Thyroid gland (tissue), 4 donors: ENCODE results near the gene ENOX1. TPM values are rescaled to one million over a fixed set of nuclear protein-coding genes. Genes with fewer than 3 reads are reported as not detected.

Source experiments
- DNase-seq, 2 donors: peaks; one replicate each; pipeline ENCODE4 v3.0.0-alpha.2; 2019
- H3K27ac ChIP-seq, 3 donors: fragments of 200-600 bp; sonication (generic); 1 replicate in 2 of 3; 2 replicates in 1 of 3; pipeline ENCODE4 v1.5.1; 2016 to 2019; ENCODE audit warnings: mild to moderate bottlenecking in 1 of 3, moderate library complexity in 1 of 3
- H3K27me3 ChIP-seq: fragments of 200-600 bp; sonication (generic); one replicate; pipeline ENCODE4 v1.5.1; 2019
- H3K36me3 ChIP-seq, 2 donors: fragments of 200-600 bp; sonication (generic); one replicate each; pipeline ENCODE4 v1.5.1; 2016 to 2019
- H3K4me1 ChIP-seq, 2 donors: fragments of 200-600 bp; sonication (generic); one replicate each; pipeline ENCODE4 v1.5.1; 2017 to 2019
- H3K4me3 ChIP-seq, 3 donors: fragments of 200-600 bp; sonication (generic); replicated peaks in 1 of 3; 1 replicate in 2 of 3; 2 replicates in 1 of 3; pipeline ENCODE4 v1.5.1; 2016; ENCODE audit warnings: mild to moderate bottlenecking in 1 of 3
- H3K9me3 ChIP-seq: fragments of 200-600 bp; sonication (generic); one replicate; pipeline ENCODE4 v1.5.1; 2017
- POLR2A ChIP-seq, 2 donors: fragments of 450-650 bp; IDR thresholded peaks; one replicate each; pipeline ENCODE4 v1.6.1; 2017; ENCODE audit warnings: antibody characterized with exemption in 2 of 2, mild to moderate bottlenecking in 2 of 2, moderate library complexity in 1 of 2
- WGBS, 2 donors: methylation state at CpG; one replicate each; pipeline ENCODE4 v1.1.5; 2017; 5-methylcytosine and 5-hydroxymethylcytosine counted together
- intact Hi-C: fragments of 100-400 bp; cut with DNase I; formaldehyde crosslinking; loops from one replicate; pipeline ENCODE4 v1.15.1; 2023
- total RNA-seq, 4 donors: library from RNA; depleted of rRNA; stranded (reverse); fragments of >200 nt; gene quantifications; one replicate each; pipeline ENCODE4 v1.2.3, GENCODE V29; 2016
- TF ChIP-seq, protein P1 (sequence below), 6 experiments: fragments of 200-600 bp in 3 of 6; fragments of 450-650 bp in 3 of 6; sonication (generic) in 3 of 6; IDR thresholded peaks; one replicate each; pipeline ENCODE4 v1.5.1; 2016 to 2019; ENCODE audit warnings: antibody characterized with exemption in 6 of 6, mild to moderate bottlenecking in 2 of 6, inconsistent platforms in 1 of 6, moderate library complexity in 1 of 6

ENOX1 gene
- total RNA-seq, 4 donors from 2014 or later: 0.13 to 1.8 (median 0.31) TPM

DNA sequence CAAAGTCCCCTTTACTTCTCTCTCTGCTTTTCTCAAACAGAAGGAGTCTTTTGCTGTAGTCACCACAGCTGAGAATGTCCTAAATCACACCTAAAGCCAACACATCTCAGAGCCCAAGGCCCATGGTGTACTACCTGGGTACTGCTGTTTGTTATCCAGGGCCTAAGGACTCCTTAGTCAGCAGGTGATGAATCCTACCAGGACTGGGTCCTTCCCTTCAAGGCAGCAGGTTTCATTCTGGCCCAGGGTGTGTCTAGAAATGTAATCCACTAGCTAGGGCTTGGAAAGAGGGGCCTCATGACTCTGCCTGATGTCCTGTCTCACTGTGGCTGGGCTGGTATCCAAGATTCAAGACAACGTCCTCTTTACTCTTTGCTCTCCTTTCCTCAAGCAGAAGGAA is 36.2 kb upstream of the ENOX1 start:
- Histone ChIP-seq H3K9me3 (no peaks in the 10 kb centered on the region), H3K4me3 (no peak overlapping the region), H3K27ac (no peak overlapping the region), H3K36me3 (no peaks in the 10 kb centered on the region), H3K27me3 (no peaks in the 10 kb centered on the region), H3K4me1 (no peaks in the 10 kb centered on the region)
- intact Hi-C loops: no loop called here
- no peak for DNase-seq
- TF ChIP-seq POLR2A (IDR thresholded peaks at IDR 0.05): no peak
- TF ChIP-seq, protein P1, sequence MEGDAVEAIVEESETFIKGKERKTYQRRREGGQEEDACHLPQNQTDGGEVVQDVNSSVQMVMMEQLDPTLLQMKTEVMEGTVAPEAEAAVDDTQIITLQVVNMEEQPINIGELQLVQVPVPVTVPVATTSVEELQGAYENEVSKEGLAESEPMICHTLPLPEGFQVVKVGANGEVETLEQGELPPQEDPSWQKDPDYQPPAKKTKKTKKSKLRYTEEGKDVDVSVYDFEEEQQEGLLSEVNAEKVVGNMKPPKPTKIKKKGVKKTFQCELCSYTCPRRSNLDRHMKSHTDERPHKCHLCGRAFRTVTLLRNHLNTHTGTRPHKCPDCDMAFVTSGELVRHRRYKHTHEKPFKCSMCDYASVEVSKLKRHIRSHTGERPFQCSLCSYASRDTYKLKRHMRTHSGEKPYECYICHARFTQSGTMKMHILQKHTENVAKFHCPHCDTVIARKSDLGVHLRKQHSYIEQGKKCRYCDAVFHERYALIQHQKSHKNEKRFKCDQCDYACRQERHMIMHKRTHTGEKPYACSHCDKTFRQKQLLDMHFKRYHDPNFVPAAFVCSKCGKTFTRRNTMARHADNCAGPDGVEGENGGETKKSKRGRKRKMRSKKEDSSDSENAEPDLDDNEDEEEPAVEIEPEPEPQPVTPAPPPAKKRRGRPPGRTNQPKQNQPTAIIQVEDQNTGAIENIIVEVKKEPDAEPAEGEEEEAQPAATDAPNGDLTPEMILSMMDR (IDR thresholded peaks at IDR 0.05): no peak
- 67% methylated on average over 1 of the region's 1 CpG for WGBS, 2 donors

GRCh38 chr13:43816401-43816889 is 29.7 kb upstream of the ENOX1 start:
- no peak overlapping the region for H3K4me3 ChIP-seq
- no peaks in the 10 kb centered on the region for H3K36me3 ChIP-seq
- no peaks in the 10 kb centered on the region for H3K9me3 ChIP-seq
- DNase-seq: no peak
- TF ChIP-seq, protein P1 (IDR thresholded peaks at IDR 0.05): no peak
- no peak for TF ChIP-seq POLR2A (IDR thresholded peaks at IDR 0.05)
- H3K27ac ChIP-seq: no peak overlapping the region
- intact Hi-C loops: no loop called here
- H3K27me3 ChIP-seq: no peaks in the 10 kb centered on the region
- H3K4me1 ChIP-seq: no peaks in the 10 kb centered on the region
- WGBS, 2 donors: 86 to 88% methylated on average over 4 of the region's 4 CpGs

DNA sequence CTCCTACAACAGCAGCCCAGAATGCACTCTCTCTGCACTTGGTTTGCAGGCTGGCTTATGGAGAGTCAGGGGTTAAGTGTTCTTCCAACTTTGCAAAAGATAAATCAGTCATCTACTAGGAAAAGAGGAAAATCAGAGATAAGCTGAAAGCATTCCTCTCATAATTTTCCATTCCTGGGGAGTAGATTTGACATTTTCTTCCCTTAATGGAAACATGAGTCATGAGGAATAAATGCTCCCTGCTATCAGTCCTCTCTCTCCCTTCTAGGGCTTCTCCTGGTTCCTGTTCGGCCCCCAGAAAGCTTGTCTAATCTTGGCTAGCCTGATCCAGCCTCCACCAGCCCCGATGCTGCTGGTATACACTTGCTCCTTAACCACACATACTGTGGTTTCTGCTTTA is 28.4 kb upstream of the ENOX1 start:
- Histone ChIP-seq H3K27me3 (no peaks in the 10 kb centered on the region), H3K4me3 (no peak overlapping the region), H3K27ac (no peak overlapping the region), H3K36me3 (no peaks in the 10 kb centered on the region), H3K4me1 (no peaks in the 10 kb centered on the region), H3K9me3 (no peaks in the 10 kb centered on the region)
- TF ChIP-seq, protein P1 (IDR thresholded peaks at IDR 0.05): no peak
- no peak for TF ChIP-seq POLR2A (IDR thresholded peaks at IDR 0.05)
- intact Hi-C loops: no loop called here
- WGBS, 2 donors: 66 to 75% methylated on average over 2 of the region's 2 CpGs
- DNase-seq: no peak

- H3K36me3 ChIP-seq: no peaks in the 10 kb centered on the region
- H3K27ac ChIP-seq: no peak overlapping the region
- no peaks in the 10 kb centered on the region for H3K9me3 ChIP-seq
- intact Hi-C loops: loop anchor here (10.0 kb wide), 2 partner anchors 724 to 1214 kb away; no protein-coding TSS in a partner anchor
- H3K27me3 ChIP-seq: no peaks in the 10 kb centered on the region
- DNase-seq: no peak
- TF ChIP-seq, protein P1 (IDR thresholded peaks at IDR 0.05): no peak
- TF ChIP-seq POLR2A (IDR thresholded peaks at IDR 0.05): no peak
- H3K4me3 ChIP-seq: no peak overlapping the region
- H3K4me1 ChIP-seq: peaks cover 0 to 8% of the 10 kb centered on the region in 2 donors
Observed at GRCh38 chr13:43808676-43809075, 21.9 kb upstream of the ENOX1 start.

DNA sequence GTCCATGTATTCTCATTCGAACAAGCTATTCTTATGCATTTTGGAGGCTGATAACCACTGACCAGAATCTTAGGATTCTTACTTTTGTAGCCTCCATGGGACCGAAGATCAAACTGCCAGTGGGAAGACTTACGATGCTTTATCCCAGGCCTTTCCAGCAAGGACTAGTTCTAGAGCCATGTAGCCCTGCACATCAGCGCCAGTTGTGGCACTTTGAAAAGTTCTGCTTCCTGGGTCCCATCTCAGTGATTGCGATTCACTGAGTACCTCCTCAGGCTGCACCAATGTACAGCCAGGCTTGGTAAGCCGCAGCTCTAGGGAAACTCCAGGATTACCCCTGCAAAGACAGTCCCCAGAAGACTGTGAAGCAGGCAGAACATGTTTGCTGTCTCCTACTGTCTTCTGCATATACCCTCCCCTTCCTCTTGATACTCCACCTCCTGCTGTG is 18.9 kb upstream of the ENOX1 start:
- no peak for DNase-seq
- peaks cover 0 to 8% of the 10 kb centered on the region in 2 donors for H3K4me1 ChIP-seq
- 85 to 94% methylated on average over 4 to 6 of the region's 6 CpGs for WGBS, 2 donors
- H3K27ac ChIP-seq: no peak overlapping the region
- H3K4me3 ChIP-seq: no peak overlapping the region
- no peak for TF ChIP-seq POLR2A (IDR thresholded peaks at IDR 0.05)
- TF ChIP-seq, protein P1 (IDR thresholded peaks at IDR 0.05): no peak
- H3K27me3 ChIP-seq: no peaks in the 10 kb centered on the region
- H3K36me3 ChIP-seq: no peaks in the 10 kb centered on the region
- intact Hi-C loops: loop anchor here (10.0 kb wide), 2 partner anchors 721 to 1211 kb away; no protein-coding TSS in a partner anchor
- H3K9me3 ChIP-seq: no peaks in the 10 kb centered on the region
